ENCODE data around the gene PHTF2.

Gene PHTF2

GRCh38 chr7:77796109-77796508 lies 2.5 kb upstream of the PHTF2 start:
- no peak for DNase-seq

DNA sequence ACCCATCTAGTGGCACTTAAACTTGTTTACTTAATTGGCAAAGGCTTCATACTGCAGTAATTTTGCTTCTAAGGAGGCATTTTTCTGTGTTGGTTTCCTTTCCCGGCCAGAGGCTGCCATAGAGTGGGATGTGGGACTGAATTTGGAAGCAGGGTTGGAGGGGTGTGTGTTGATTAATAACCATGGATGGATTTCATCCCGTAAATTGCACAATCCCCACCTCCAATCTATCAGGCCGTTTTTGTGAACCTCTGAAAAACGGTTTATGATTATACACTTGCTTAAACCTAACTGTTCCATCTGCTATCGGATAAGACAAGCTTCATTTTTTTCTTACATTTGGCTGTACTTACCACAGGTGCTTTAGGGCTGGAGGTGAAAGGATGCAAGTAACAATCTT lies 1.6 kb upstream of the PHTF2 start:
- DNase-seq, result no peak

- DNase-seq, result no peak
Measured at GRCh38 chr7:77797734-77798393, 709 bp upstream of the PHTF2 start.

- no peak for DNase-seq
Measured at GRCh38 chr7:77799078-77799964, 748 bp downstream of the PHTF2 start.

- DNase-seq, result no peak
Measured at GRCh38 chr7:77800158-77800557, 1.6 kb downstream of the PHTF2 start.

DNA sequence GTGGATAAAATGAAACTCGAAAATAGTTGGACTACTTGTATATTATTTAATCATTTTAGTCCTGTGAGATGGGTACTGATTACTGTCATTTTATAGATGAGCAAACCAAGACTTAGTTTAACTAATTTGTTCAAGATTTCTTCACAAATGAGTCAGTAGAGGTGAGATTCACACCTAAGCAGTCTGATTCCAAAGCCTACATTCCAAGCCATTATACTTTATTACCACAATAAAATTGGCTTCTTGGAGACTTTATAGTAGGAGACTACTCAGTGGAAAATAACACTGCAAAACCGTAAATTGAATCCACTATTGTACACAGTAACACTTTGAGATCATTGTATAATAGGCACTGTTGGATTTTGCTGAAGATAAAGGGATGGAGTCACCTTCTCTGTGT lies 2.2 kb downstream of the PHTF2 start:
- DNase-seq, result no peak

- no peak for DNase-seq
Measured at GRCh38 chr7:77802557-77803405, 4.2 kb downstream of the PHTF2 start.

DNA sequence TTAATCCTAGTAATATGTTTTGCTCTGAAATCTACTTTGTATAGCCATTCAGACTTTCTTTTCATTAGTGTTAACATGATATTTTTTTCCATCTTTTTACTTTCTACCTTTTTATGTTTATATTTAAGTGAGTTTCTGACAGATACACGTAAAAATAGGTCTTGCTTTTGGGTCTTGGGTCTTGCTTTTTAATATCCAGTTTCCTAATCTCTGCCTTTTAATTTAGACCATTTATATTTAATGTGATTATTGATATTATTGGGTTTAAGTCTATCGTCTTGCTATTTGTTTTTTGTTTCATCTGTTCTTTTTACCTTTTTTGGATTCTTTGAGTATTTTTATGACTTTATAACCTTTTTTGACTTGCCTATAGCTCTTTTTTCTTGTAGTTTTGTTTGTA lies 7.9 kb downstream of the PHTF2 start:
- DNase-seq, result no peak

DNA sequence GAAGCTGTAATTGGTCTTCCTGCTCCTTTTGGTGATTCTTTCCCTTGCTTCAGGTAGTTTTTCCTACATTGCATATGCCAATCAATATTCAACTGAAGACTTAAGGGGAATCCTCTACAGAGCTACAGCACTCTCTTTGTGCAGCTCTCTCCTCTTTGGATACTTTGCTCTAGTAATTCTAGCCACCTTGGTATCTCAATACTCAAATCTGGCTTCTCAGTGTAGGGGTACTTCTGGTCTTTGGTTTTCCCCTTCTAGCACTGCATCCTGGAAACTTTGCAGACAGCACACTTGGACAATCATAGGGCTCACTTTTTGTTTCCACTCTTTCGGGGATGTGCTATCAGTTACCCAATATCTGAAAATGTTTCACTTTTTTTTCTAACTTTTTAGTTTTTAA lies 9.9 kb downstream of the PHTF2 start:
- no peak for DNase-seq

DNA sequence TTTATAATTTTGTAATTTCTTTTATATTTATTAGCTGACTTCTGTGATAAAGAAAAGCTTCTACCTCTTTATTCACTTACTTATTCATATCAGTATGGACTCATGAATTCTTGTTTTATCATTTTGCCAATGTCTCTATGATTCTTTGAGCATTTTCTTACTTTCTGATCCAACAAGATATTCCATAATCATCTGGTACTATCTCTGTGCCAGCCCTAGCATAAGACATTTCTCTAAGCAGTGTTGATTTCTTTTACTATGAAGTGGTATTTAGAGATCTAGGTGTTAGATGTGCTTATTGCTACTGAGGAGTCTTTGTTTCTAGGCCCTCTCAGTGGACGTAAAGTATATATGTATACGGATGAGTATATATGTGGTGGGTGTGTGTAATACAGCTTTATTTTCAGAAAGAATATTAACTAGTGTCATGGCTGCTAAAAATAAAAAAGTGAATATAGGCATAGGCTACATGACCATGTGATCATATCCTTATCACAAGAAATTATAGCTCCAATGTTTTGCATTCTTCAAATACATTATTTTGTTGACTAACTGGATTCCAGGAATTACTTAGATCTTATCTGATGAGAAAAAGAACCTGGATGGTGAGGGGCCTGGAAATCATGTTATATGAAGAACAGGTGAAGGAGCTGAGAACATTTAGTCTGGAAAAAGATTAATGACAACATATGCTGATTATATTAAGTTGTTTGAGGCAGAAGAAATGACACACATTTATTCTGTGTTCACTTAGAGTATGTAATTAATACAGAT lies 13.1 kb downstream of the PHTF2 start:
- DNase-seq, result no peak

GRCh38 chr7:77812290-77812685 lies 13.7 kb downstream of the PHTF2 start:
- DNase-seq, result peak; percentile 45

- no peak for DNase-seq
Measured at GRCh38 chr7:77813180-77813579, 14.6 kb downstream of the PHTF2 start.

DNA sequence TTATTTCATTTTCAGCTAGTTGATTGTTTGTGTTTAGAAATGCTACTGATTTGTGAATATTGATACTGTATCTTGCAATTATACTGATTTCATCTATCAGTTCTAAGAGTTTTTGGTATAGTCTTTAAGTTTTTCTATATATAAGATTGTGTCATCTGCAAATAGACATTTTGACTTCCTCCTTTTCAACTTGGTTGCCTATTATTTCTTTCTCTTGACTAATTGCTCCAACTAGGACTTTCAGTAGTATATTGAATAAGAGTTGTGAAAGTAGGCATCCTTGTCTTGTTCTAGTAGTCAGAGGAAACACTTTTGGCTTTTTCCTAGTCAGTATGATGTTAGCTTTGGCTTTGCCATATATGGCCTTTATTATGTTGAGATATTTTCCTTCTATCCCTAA lies 20.4 kb downstream of the PHTF2 start:
- DNase-seq, result no peak

DNA sequence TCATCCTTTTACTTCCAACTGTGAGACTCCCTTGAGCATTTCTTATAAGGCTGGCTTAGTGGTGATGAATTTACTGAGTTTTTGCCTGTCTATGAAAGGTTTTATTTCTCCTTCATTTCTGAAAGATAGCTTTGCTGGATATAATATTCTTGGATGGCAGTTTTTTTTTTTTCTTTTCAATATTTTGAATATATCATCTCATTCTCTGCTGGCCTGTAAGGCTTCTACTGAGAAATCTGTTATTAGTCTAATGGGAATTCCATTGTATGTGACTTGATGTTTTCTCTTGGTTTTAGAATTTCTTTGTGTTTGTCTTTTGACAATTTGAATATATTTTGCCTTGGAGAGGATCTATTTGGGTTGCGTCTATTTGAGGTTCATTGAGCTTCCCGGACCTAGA lies 22.4 kb downstream of the PHTF2 start:
- DNase-seq, result no peak

DNA sequence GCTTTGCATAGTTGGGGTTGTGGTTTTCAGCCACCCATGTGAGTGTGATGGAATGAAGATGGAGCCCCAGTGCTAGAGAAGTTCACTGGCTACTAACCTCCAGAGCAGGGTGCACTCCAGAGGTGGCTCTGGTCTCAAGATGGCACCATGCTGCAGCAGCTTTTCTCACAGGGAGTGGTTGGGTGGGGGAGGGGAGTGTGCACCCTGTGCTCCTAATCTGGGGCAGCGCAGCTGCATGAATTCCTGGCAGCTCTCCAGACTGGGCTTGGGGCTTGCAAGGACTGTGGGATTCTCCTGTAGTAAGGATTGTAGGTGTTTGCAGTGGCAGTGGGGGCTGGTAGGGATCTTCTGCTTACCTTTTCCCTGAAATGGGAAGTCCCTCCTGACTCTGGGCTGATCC lies 23.7 kb downstream of the PHTF2 start:
- DNase-seq, result no peak

DNA sequence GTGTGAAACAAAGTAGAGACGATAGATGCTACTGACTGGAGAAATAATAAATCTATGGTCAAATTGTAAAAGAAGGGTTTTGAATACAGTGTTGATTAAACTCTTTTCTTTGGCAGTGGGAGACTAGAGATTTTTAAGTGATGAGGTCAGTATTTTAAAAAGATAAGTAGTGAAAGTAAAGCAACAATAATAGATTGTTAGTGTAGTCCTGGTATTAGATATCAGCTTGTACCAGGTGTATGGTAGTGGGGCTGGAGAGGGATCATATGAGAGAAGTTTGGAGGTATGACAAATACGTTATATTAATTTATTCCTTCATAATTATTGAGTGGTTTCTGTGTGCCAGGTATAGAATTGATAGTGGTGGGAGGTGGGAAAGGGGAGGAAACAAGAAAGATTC lies 25.2 kb downstream of the PHTF2 start:
- DNase-seq, result no peak

GRCh38 chr7:77824636-77825035 lies 26.1 kb downstream of the PHTF2 start:
- no peak for DNase-seq

DNA sequence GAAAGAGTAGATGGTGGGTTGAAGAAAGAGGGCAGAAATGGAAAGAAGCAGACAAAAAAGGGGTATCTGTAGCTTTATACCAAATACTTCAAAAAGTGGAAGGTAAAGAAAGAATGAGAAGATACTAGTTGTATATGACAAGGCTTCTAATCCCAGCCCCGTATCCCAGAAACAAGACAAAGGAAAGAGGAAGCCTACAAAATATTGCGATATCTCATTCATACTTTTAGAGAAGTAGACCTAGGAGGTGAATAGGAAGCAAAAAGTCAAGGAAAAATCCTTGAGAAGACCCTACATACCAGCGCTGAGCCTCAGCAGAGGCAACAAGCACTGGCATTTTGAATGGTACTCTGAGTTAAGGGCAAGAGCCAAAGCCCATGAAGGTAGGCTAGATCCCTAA lies 26.6 kb downstream of the PHTF2 start:
- DNase-seq, result no peak

- no peak for DNase-seq
Measured at GRCh38 chr7:77826300-77826699, 27.7 kb downstream of the PHTF2 start.

DNA sequence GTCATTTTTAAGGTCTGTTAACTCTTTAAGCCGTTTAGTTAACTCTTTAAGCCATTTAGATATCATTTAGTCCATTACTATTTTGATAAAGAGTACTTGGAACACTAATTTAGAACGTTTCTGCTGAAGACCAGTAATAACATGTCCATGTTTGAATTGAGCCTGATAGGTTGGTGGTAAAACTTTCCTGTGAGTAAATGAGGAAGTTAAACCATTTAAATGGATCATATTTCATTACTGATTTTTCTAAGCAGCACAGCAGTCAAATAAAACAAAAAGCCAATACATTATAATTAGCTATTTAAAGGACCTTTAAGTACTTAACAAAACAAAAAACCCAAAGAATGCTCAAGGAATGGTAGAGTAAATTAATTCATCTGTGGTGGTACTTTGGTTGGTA lies 29.4 kb downstream of the PHTF2 start:
- DNase-seq, result no peak

DNA sequence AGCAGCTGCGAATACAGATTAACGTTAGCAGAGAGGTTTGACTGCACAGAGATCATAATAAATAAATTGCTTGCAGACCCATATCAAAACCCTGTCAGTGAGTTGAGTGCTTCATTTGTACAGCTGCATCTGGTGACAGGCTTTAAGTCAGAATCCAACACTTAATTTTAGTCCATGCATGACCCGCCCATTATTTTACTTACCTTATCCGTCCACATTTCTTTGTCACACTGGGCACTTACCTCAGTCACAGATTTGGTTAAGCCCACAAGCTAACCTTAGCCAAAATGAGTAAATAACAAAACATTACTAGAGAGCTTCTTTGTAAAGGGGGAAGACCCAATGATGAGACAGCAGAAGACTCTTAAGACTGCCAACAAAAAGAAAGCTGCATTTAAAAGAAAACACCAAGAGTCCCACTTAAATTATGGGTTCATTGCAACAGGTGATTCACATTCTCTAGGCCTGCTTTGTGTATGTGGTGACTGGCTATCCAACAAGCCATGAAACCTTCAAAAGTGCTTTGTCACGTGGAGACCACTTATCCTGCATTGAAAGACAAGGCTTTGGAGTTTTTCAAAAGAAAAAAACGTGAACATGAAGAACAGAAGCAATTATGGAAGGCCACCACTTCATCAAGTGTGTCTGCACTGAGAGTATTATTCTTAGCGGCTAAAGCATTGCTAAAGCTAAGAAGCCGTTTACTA lies 32.2 kb downstream of the PHTF2 start:
- no peak for DNase-seq

GRCh38 chr7:77831481-77831880 lies 32.9 kb downstream of the PHTF2 start:
- no peak for DNase-seq
